Neural progenitor cell (in vitro differentiated cells): Measurements from ENCODE around the gene ALDH9A1. TPM values are rescaled to one million over a fixed set of nuclear protein-coding genes. Genes with fewer than 3 reads are reported as not detected.

ENCODE experiments used
- DNase-seq: peaks from one replicate; pipeline ENCODE4 v3.0.0-alpha.2; 2016; ENCODE audit warnings: low spot score
- H2AFZ ChIP-seq: fragments of 200-600 bp; sonication (generic); replicated peaks from 2 replicates; pipeline ENCODE4 v1.6.1; 2016; ENCODE audit warnings: antibody characterized with exemption
- H3F3A ChIP-seq: fragments of 200-600 bp; sonication (generic); 2 replicates; pipeline ENCODE4 v1.6.1; 2016; ENCODE audit warnings: antibody characterized with exemption, low read depth
- H3K27ac ChIP-seq: fragments of 200-600 bp; sonication (generic); 2 replicates; pipeline ENCODE4 v1.5.1; 2016; ENCODE audit warnings: mild to moderate bottlenecking
- H3K27me3 ChIP-seq: fragments of 200-600 bp; sonication (generic); 2 replicates; pipeline ENCODE4 v1.6.1; 2016; ENCODE audit warnings: mild to moderate bottlenecking, moderate library complexity
- H3K36me3 ChIP-seq: fragments of 200-600 bp; sonication (generic); 2 replicates; pipeline ENCODE4 v1.5.1; 2016
- H3K4me1 ChIP-seq: fragments of 200-600 bp; sonication (generic); 2 replicates; pipeline ENCODE4 v1.6.1; 2016; ENCODE audit warnings: mixed run types
- H3K4me2 ChIP-seq: fragments of 200-600 bp; sonication (generic); 2 replicates; pipeline ENCODE4 v1.6.1; 2016
- H3K4me3 ChIP-seq: fragments of 200-600 bp; sonication (generic); 2 replicates; pipeline ENCODE4 v1.5.1; 2016
- H3K79me2 ChIP-seq: fragments of 200-600 bp; sonication (generic); 2 replicates; pipeline ENCODE4 v1.6.1; 2016; ENCODE audit warnings: low read depth
- H3K9ac ChIP-seq: fragments of 200-600 bp; sonication (generic); 2 replicates; pipeline ENCODE4 v1.6.1; 2016
- H3K9me3 ChIP-seq: fragments of 200-600 bp; sonication (generic); 2 replicates; pipeline ENCODE4 v1.5.1; 2016; ENCODE audit warnings: low read depth
- H4K20me1 ChIP-seq: fragments of 200-600 bp; sonication (generic); 2 replicates; pipeline ENCODE4 v1.6.1; 2016; ENCODE audit warnings: low read depth
- H3K27ac Mint-ChIP-seq: 3 replicates; pipeline ENCODE4 v1.8.0; 2021; ENCODE audit warnings: mixed read lengths
- H3K27me3 Mint-ChIP-seq: 2 replicates; pipeline ENCODE4 v1.8.0; 2022; ENCODE audit warnings: low read depth, mild to moderate bottlenecking, inconsistent platforms, moderate library complexity, mixed read lengths; ENCODE audit not compliant: insufficient read depth
- H3K36me3 Mint-ChIP-seq: 3 replicates; pipeline ENCODE4 v1.8.0; 2021; ENCODE audit warnings: mixed read lengths
- H3K4me1 Mint-ChIP-seq: 3 replicates; pipeline ENCODE4 v1.8.0; 2021; ENCODE audit warnings: mixed read lengths
- H3K4me3 Mint-ChIP-seq: 3 replicates; pipeline ENCODE4 v1.8.0; 2021; ENCODE audit warnings: mild to moderate bottlenecking, moderate library complexity, mixed read lengths
- H3K9me3 Mint-ChIP-seq: 3 replicates; pipeline ENCODE4 v1.8.0; 2020; ENCODE audit warnings: mixed read lengths
- EZH2 ChIP-seq: fragments of 200-600 bp; sonication (generic); IDR thresholded peaks from 2 replicates; pipeline ENCODE4 v1.6.1; 2017; ENCODE audit warnings: antibody characterized with exemption, mild to moderate bottlenecking, moderate library complexity
- EZH2phosphoT487 ChIP-seq: fragments of 200-600 bp; sonication (generic); IDR thresholded peaks from 2 replicates; pipeline ENCODE4 v1.6.1; 2017; ENCODE audit warnings: antibody characterized with exemption
- total RNA-seq: library from RNA; depleted of rRNA; stranded (reverse); fragments of >200 nt; gene quantifications from 2 replicates; pipeline ENCODE4 v1.2.3, GENCODE V29; 2015; ENCODE audit warnings: low replicate concordance
- TF ChIP-seq, protein P1 (sequence below): fragments of 200-600 bp; sonication (generic); IDR thresholded peaks from 2 replicates; pipeline ENCODE4 v1.5.1; 2017; ENCODE audit warnings: antibody characterized with exemption, mild to moderate bottlenecking

ALDH9A1 gene
- total RNA-seq, 1 donor from 2014 or later = 82.3 TPM

GRCh38 chr1:165738794-165739193, 40.4 kb upstream of the ALDH9A1 start:
- Mint-ChIP-seq H3K4me3 (no peak overlapping the region), H3K4me1 (no peaks in the 10 kb centered on the region), H3K27ac (no peak overlapping the region), H3K9me3 (no peaks in the 10 kb centered on the region), H3K27me3 (no peaks in the 10 kb centered on the region), H3K36me3 (peaks cover 21% of the 10 kb centered on the region)
- Histone ChIP-seq H2AFZ (no peak overlapping the region), H3F3A (no peaks in the 10 kb centered on the region), H3K79me2 (no peaks in the 10 kb centered on the region), H3K4me1 (no peaks in the 10 kb centered on the region), H3K27me3 (no peaks in the 10 kb centered on the region), H3K9me3 (no peaks in the 10 kb centered on the region), H3K4me2 (no peak overlapping the region), H3K27ac (no peak overlapping the region), H4K20me1 (no peaks in the 10 kb centered on the region), H3K4me3 (no peak overlapping the region), H3K9ac (no peak overlapping the region), H3K36me3 (no peaks in the 10 kb centered on the region)
- DNase-seq = no peak
- no peak for TF ChIP-seq EZH2phosphoT487
- TF ChIP-seq EZH2 = no peak
- TF ChIP-seq, protein P1, sequence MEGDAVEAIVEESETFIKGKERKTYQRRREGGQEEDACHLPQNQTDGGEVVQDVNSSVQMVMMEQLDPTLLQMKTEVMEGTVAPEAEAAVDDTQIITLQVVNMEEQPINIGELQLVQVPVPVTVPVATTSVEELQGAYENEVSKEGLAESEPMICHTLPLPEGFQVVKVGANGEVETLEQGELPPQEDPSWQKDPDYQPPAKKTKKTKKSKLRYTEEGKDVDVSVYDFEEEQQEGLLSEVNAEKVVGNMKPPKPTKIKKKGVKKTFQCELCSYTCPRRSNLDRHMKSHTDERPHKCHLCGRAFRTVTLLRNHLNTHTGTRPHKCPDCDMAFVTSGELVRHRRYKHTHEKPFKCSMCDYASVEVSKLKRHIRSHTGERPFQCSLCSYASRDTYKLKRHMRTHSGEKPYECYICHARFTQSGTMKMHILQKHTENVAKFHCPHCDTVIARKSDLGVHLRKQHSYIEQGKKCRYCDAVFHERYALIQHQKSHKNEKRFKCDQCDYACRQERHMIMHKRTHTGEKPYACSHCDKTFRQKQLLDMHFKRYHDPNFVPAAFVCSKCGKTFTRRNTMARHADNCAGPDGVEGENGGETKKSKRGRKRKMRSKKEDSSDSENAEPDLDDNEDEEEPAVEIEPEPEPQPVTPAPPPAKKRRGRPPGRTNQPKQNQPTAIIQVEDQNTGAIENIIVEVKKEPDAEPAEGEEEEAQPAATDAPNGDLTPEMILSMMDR = no peak

GRCh38 chr1:165737196-165737595, 38.8 kb upstream of the ALDH9A1 start:
- Mint-ChIP-seq H3K9me3 (no peaks in the 10 kb centered on the region), H3K27me3 (no peaks in the 10 kb centered on the region), H3K4me3 (no peak overlapping the region), H3K36me3 (peaks cover 16% of the 10 kb centered on the region), H3K27ac (no peak overlapping the region), H3K4me1 (no peaks in the 10 kb centered on the region)
- H3K27me3 ChIP-seq = no peaks in the 10 kb centered on the region
- H3K4me1 ChIP-seq = no peaks in the 10 kb centered on the region
- H3K9me3 ChIP-seq = no peaks in the 10 kb centered on the region
- H3F3A ChIP-seq = no peaks in the 10 kb centered on the region
- H4K20me1 ChIP-seq = no peaks in the 10 kb centered on the region
- no peak overlapping the region for H3K27ac ChIP-seq
- no peak overlapping the region for H3K4me3 ChIP-seq
- H3K79me2 ChIP-seq = no peaks in the 10 kb centered on the region
- H3K9ac ChIP-seq = no peak overlapping the region
- TF ChIP-seq EZH2phosphoT487 = no peak
- TF ChIP-seq, protein P1 = no peak
- no peak for TF ChIP-seq EZH2
- DNase-seq = no peak
- H2AFZ ChIP-seq = no peak overlapping the region
- no peak overlapping the region for H3K4me2 ChIP-seq
- H3K36me3 ChIP-seq = no peaks in the 10 kb centered on the region

- Histone ChIP-seq H3K79me2 (no peaks in the 10 kb centered on the region), H3K36me3 (no peaks in the 10 kb centered on the region), H3K9ac (no peak overlapping the region), H4K20me1 (no peaks in the 10 kb centered on the region), H3K27ac (no peak overlapping the region), H3F3A (no peaks in the 10 kb centered on the region), H3K4me3 (no peak overlapping the region), H3K4me2 (no peak overlapping the region), H3K9me3 (no peaks in the 10 kb centered on the region), H2AFZ (no peak overlapping the region), H3K4me1 (no peaks in the 10 kb centered on the region), H3K27me3 (no peaks in the 10 kb centered on the region)
- Mint-ChIP-seq H3K4me3 (no peak overlapping the region), H3K4me1 (no peaks in the 10 kb centered on the region), H3K9me3 (no peaks in the 10 kb centered on the region), H3K36me3 (peaks cover 8% of the 10 kb centered on the region), H3K27me3 (no peaks in the 10 kb centered on the region), H3K27ac (no peak overlapping the region)
- TF ChIP-seq EZH2phosphoT487 (no peak), EZH2 (no peak)
- TF ChIP-seq, protein P1 = no peak
- DNase-seq = no peak
Measured at GRCh38 chr1:165734906-165735305, 36.5 kb upstream of the ALDH9A1 start.

DNA sequence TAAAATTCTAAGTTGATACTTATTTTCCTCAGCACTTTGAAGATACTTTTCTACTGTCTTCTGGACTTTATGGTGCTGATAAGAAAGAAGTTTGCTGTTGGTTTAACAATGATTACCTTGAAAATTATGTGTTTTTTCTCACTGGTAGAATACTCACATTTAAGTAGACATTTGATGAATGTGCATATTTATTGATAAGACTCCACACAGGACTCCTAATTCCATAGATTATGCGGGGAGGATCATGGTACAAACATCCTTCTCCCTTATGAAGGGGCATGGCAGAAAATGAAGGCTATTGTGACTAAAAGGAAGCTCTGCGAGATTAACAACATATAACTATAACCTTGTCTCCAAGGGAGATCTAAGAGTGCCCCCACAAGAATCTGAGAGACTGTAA, 28.5 kb upstream of the ALDH9A1 start:
- H3K9me3 Mint-ChIP-seq = no peaks in the 10 kb centered on the region

More for the DNA sequence above, 28.5 kb upstream of the ALDH9A1 start:
- TF ChIP-seq, protein P1 = no peak
- TF ChIP-seq EZH2phosphoT487 (no peak), EZH2 (no peak)
- H3K27me3 Mint-ChIP-seq = no peaks in the 10 kb centered on the region
- no peak overlapping the region for H3K27ac ChIP-seq
- H4K20me1 ChIP-seq = no peaks in the 10 kb centered on the region
- DNase-seq = no peak
- H3K36me3 ChIP-seq = peaks cover 3% of the 10 kb centered on the region
- H3F3A ChIP-seq = no peaks in the 10 kb centered on the region
- H3K27me3 ChIP-seq = no peaks in the 10 kb centered on the region
- H3K4me1 ChIP-seq = no peaks in the 10 kb centered on the region
- no peaks in the 10 kb centered on the region for H3K4me1 Mint-ChIP-seq
- H3K9ac ChIP-seq = no peak overlapping the region
- no peak overlapping the region for H3K27ac Mint-ChIP-seq
- no peaks in the 10 kb centered on the region for H3K79me2 ChIP-seq
- H3K36me3 Mint-ChIP-seq = peaks cover 8% of the 10 kb centered on the region
- H2AFZ ChIP-seq = no peak overlapping the region
- no peaks in the 10 kb centered on the region for H3K9me3 ChIP-seq
- H3K4me2 ChIP-seq = no peak overlapping the region
- H3K4me3 Mint-ChIP-seq = no peak overlapping the region
- no peak overlapping the region for H3K4me3 ChIP-seq
